DLD1 (cell line): Measurements from ENCODE around the gene ADAMTS6.

Experiments
- in situ Hi-C: cut with HindIII; loops from 2 replicates; pipeline ENCODE4 v1.10.0; 2017; ENCODE audit warnings: low sequenced_read_pairs

The ADAMTS6 gene

GRCh38 chr5:65290677-65291076 lies 191.0 kb downstream of the ADAMTS6 start:
- in situ Hi-C loops, result no loop called here

GRCh38 chr5:65288657-65289056 lies 193.1 kb downstream of the ADAMTS6 start:
- in situ Hi-C loops, result no loop called here

GRCh38 chr5:65279603-65280002 lies 202.1 kb downstream of the ADAMTS6 start:
- in situ Hi-C loops, result no loop called here

GRCh38 chr5:65276178-65276890 lies 205.4 kb downstream of the ADAMTS6 start:
- in situ Hi-C loops, result no loop called here

GRCh38 chr5:65271906-65272305 lies 209.8 kb downstream of the ADAMTS6 start:
- in situ Hi-C loops, result no loop called here

- in situ Hi-C loops, result no loop called here
Observed at GRCh38 chr5:65268525-65268924, 213.2 kb downstream of the ADAMTS6 start.

GRCh38 chr5:65264420-65264819 lies 217.3 kb downstream of the ADAMTS6 start:
- in situ Hi-C loops, result no loop called here

GRCh38 chr5:65263321-65263720 lies 218.4 kb downstream of the ADAMTS6 start:
- in situ Hi-C loops, result no loop called here

- in situ Hi-C loops, result no loop called here
Observed at GRCh38 chr5:65262649-65263059, 219.1 kb downstream of the ADAMTS6 start.

- in situ Hi-C loops, result no loop called here
Observed at GRCh38 chr5:65262096-65262495, 219.6 kb downstream of the ADAMTS6 start.

- in situ Hi-C loops, result no loop called here
Observed at GRCh38 chr5:65261499-65261898, 220.2 kb downstream of the ADAMTS6 start.

- in situ Hi-C loops, result no loop called here
Observed at GRCh38 chr5:65255294-65255693, 226.4 kb downstream of the ADAMTS6 start.

- in situ Hi-C loops, result no loop called here
Observed at GRCh38 chr5:65252977-65253376, 228.7 kb downstream of the ADAMTS6 start.

GRCh38 chr5:65248896-65249295 lies 232.8 kb downstream of the ADAMTS6 start:
- in situ Hi-C loops, result no loop called here

GRCh38 chr5:65247594-65247993 lies 234.1 kb downstream of the ADAMTS6 start:
- in situ Hi-C loops, result no loop called here

GRCh38 chr5:65246741-65247140 lies 235.0 kb downstream of the ADAMTS6 start:
- in situ Hi-C loops, result no loop called here

- in situ Hi-C loops, result no loop called here
Observed at GRCh38 chr5:65244031-65244430, 237.7 kb downstream of the ADAMTS6 start.

GRCh38 chr5:65243161-65243560 lies 238.6 kb downstream of the ADAMTS6 start:
- in situ Hi-C loops, result no loop called here

GRCh38 chr5:65229841-65230240 lies 251.9 kb downstream of the ADAMTS6 start:
- in situ Hi-C loops, result no loop called here

GRCh38 chr5:65213921-65214525 lies 267.7 kb downstream of the ADAMTS6 start:
- in situ Hi-C loops, result no loop called here

GRCh38 chr5:65209341-65209740 lies 272.4 kb downstream of the ADAMTS6 start:
- in situ Hi-C loops, result no loop called here

- in situ Hi-C loops, result no loop called here
Observed at GRCh38 chr5:65204966-65205365, 276.8 kb downstream of the ADAMTS6 start.

- in situ Hi-C loops, result no loop called here
Observed at GRCh38 chr5:65203746-65204145, 278.0 kb downstream of the ADAMTS6 start.
